ENCODE measurements around the gene CSN1S1.

Gene CSN1S1

GRCh38 chr4:69984030-69984443 lies 53.2 kb downstream of the CSN1S1 start:
- H3K27me3 ChIP-seq (ENCODE audit: control insufficient read depth, insufficient read depth, low read length) = no peaks in the 10 kb centered on the region
- H3K4me2 ChIP-seq (ENCODE audit: low read length) = no peak overlapping the region
- no peak for TF ChIP-seq CTCF (IDR thresholded peaks at IDR 0.05)
- H3K9ac ChIP-seq = no peak overlapping the region
- no peaks in the 10 kb centered on the region for H3K9me3 ChIP-seq (ENCODE audit: control insufficient read depth, low read length)
- no peaks in the 10 kb centered on the region for H3K36me3 ChIP-seq (ENCODE audit: control insufficient read depth, insufficient read depth, low read length)
- H3K27ac ChIP-seq = no peak overlapping the region
- no peaks in the 10 kb centered on the region for H3K4me1 ChIP-seq
- H3K4me3 ChIP-seq (ENCODE audit: low read depth, low read length) = no peak overlapping the region
- H3K79me2 ChIP-seq = no peaks in the 10 kb centered on the region
- no peak overlapping the region for H2AFZ ChIP-seq

GRCh38 chr4:69986663-69987062 lies 55.8 kb downstream of the CSN1S1 start:
- H3K27ac ChIP-seq = no peak overlapping the region
- no peak overlapping the region for H3K4me2 ChIP-seq (ENCODE audit: low read length)
- H3K4me1 ChIP-seq = no peaks in the 10 kb centered on the region
- no peaks in the 10 kb centered on the region for H3K36me3 ChIP-seq (ENCODE audit: control insufficient read depth, insufficient read depth, low read length)
- H2AFZ ChIP-seq = no peak overlapping the region
- H3K9ac ChIP-seq = no peak overlapping the region
- no peaks in the 10 kb centered on the region for H3K79me2 ChIP-seq
- TF ChIP-seq CTCF (IDR thresholded peaks at IDR 0.05) = no peak
- H3K27me3 ChIP-seq (ENCODE audit: control insufficient read depth, insufficient read depth, low read length) = no peaks in the 10 kb centered on the region
- H3K4me3 ChIP-seq (ENCODE audit: low read depth, low read length) = no peak overlapping the region
- H3K9me3 ChIP-seq (ENCODE audit: control insufficient read depth, low read length) = no peaks in the 10 kb centered on the region

GRCh38 chr4:69991016-69991415 lies 60.1 kb downstream of the CSN1S1 start:
- H3K79me2 ChIP-seq = no peaks in the 10 kb centered on the region
- no peak overlapping the region for H3K9ac ChIP-seq
- no peaks in the 10 kb centered on the region for H3K36me3 ChIP-seq (ENCODE audit: control insufficient read depth, insufficient read depth, low read length)
- H3K4me1 ChIP-seq = no peaks in the 10 kb centered on the region
- H3K27me3 ChIP-seq (ENCODE audit: control insufficient read depth, insufficient read depth, low read length) = no peaks in the 10 kb centered on the region
- no peak overlapping the region for H2AFZ ChIP-seq
- H3K4me3 ChIP-seq (ENCODE audit: low read depth, low read length) = no peak overlapping the region
- no peak for TF ChIP-seq CTCF (IDR thresholded peaks at IDR 0.05)
- no peak overlapping the region for H3K27ac ChIP-seq
- no peak overlapping the region for H3K4me2 ChIP-seq (ENCODE audit: low read length)
- H3K9me3 ChIP-seq (ENCODE audit: control insufficient read depth, low read length) = no peaks in the 10 kb centered on the region

GRCh38 chr4:69994782-69995181 lies 63.9 kb downstream of the CSN1S1 start:
- H3K4me3 ChIP-seq (ENCODE audit: low read depth, low read length) = no peak overlapping the region
- no peak for TF ChIP-seq CTCF (IDR thresholded peaks at IDR 0.05)
- H3K79me2 ChIP-seq = no peaks in the 10 kb centered on the region
- H2AFZ ChIP-seq = no peak overlapping the region
- no peaks in the 10 kb centered on the region for H3K9me3 ChIP-seq (ENCODE audit: control insufficient read depth, low read length)
- H3K4me2 ChIP-seq (ENCODE audit: low read length) = no peak overlapping the region
- no peak overlapping the region for H3K9ac ChIP-seq
- no peaks in the 10 kb centered on the region for H3K36me3 ChIP-seq (ENCODE audit: control insufficient read depth, insufficient read depth, low read length)
- H3K27ac ChIP-seq = no peak overlapping the region
- H3K4me1 ChIP-seq = no peaks in the 10 kb centered on the region
- no peaks in the 10 kb centered on the region for H3K27me3 ChIP-seq (ENCODE audit: control insufficient read depth, insufficient read depth, low read length)

GRCh38 chr4:69995526-69996016 lies 64.7 kb downstream of the CSN1S1 start, which contains the start of gene STATH:
Gene STATH (plus strand): TSS chr4:69995966. CDS start chr4:69998438, 2,472 bp downstream.
- Histone ChIP-seq H3K9me3 (ENCODE audit: control insufficient read depth, low read length) (no peaks in the 10 kb centered on the region), H3K27ac (no peak within 1 kb of the TSS), H3K4me3 (ENCODE audit: low read depth, low read length) (no peak within 1 kb of the TSS), H3K9ac (no peak within 1 kb of the TSS), H3K27me3 (ENCODE audit: control insufficient read depth, insufficient read depth, low read length) (no peaks in the 10 kb centered on the region), H2AFZ (no peak within 1 kb of the TSS), H3K4me2 (ENCODE audit: low read length) (no peak within 1 kb of the TSS), H3K36me3 (ENCODE audit: control insufficient read depth, insufficient read depth, low read length) (no peaks in the 10 kb centered on the region), H3K79me2 (no peaks in the 10 kb centered on the region), H3K4me1 (no peaks in the 10 kb centered on the region)
- TF ChIP-seq CTCF (IDR thresholded peaks at IDR 0.05) = no peak

Data from parathyroid adenoma (tissue), 2 donors.